VCaP (cell line): ENCODE data around the gene BCL2A1.
A peak's percentile ranks its signal among the peaks of the same experiment; 100 is the strongest.
"Not testable (repeated sequence)": the region's sequence is repeated elsewhere in the genome, so short reads cannot be mapped to it uniquely, and the experiment has no call there.

Experiments
- H3K27ac ChIP-seq: fragments of 450-650 bp; 2 replicates; pipeline ENCODE4 v1.5.1; 2017
- CTCF ChIP-seq: fragments of 450-650 bp; conservative IDR thresholded peaks from 2 replicates; pipeline ENCODE4 v1.5.1; 2017; ENCODE audit warnings: mild to moderate bottlenecking, moderate library complexity

BCL2A1 gene

GRCh38 chr15:79942741-79943481 is 28.1 kb downstream of the BCL2A1 start:
- no peak overlapping the region for H3K27ac ChIP-seq
- TF ChIP-seq CTCF, result no peak

- H3K27ac ChIP-seq, result no peak overlapping the region
- TF ChIP-seq CTCF, result no peak
Measured at GRCh38 chr15:79939399-79939798, 31.6 kb downstream of the BCL2A1 start.

- no peak overlapping the region for H3K27ac ChIP-seq
- no peak for TF ChIP-seq CTCF
Measured at GRCh38 chr15:79938143-79938542, 32.9 kb downstream of the BCL2A1 start.

DNA sequence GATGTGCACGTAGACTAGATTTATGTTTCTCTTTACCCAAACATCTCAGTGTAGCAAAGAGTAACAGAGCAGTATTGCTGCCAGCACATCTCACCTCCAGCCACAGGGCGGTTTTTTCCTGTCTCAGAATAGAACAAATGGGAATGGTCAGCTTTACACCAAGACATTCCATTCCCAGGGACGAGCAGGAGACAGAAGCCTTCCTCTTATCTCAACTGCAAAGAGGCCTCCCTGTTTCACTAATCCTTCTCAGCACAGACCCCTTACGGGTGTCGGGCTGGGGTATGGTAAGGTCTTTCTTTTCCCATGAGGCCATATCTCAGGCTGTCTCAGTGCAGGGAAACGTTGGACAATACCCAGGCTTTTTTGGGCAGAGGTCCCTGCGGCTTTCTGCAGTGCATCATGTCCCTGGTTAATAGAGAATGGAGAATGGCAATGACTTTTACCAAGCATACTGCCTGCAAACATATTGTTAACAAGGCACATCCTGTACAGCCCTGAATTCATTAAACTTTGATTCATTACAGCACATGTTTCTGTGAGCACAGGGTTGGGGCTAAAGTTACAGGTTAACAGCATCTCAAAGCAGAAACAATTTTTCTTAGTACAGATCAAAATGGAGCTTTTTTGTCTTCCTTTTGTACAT is 35.3 kb downstream of the BCL2A1 start:
- peak overlapping the region; percentile 74 for H3K27ac ChIP-seq

DNA sequence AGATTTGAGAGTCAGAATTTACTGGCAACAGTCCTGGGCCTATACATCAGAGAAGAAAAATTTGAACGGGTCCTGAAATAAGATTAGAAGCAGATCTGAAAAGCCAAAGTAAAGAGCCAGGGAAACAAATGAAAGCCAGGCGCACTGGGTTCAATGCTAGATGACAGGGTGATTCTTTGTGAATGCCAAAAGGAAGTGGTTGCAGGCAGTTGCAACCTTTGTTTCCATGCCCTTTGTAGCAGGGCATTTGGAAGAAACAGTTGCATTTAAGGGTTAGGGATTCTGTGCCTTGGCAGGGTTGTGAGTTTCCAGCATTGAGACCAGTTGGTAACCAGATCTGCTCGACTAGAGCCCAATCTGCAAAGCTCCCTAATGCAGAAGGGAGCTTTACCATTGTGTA is 37.8 kb downstream of the BCL2A1 start:
- H3K27ac ChIP-seq, result no peak overlapping the region

GRCh38 chr15:79932447-79932846 is 38.5 kb downstream of the BCL2A1 start:
- H3K27ac ChIP-seq, result peak overlapping the region; percentile 6; the same call in 1 of the 2 replicates

More for the DNA sequence above, 37.8 kb downstream of the BCL2A1 start:
- no peak for TF ChIP-seq CTCF

GRCh38 chr15:79930516-79930915 is 40.5 kb downstream of the BCL2A1 start:
- H3K27ac ChIP-seq, result no peak overlapping the region
- no peak for TF ChIP-seq CTCF

More at GRCh38 chr15:79932447-79932846, 38.5 kb downstream of the BCL2A1 start:
- TF ChIP-seq CTCF, result no peak

- TF ChIP-seq CTCF, result no peak
- H3K27ac ChIP-seq, result no peak overlapping the region
Measured at GRCh38 chr15:79929412-79929811, 41.6 kb downstream of the BCL2A1 start.

DNA sequence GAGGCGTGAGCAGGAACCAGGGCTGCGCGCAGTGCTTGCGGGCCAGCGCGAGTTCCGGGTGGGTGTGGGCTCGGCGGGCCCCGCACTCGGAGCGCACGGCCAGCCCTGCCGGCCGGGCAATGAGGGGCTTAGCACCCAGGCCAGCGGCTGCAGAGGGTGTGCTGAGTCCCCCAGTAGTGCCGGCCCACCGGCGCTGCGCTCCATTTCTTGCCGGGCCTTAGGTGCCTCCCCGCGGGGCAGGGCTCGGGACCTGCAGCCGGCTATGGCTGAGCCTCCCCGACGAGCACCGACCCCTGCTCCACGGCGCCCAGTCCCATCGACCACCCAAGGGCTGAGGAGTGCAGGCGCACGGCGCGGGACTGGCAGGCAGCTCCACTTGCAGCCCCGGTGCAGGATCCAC is 44.9 kb downstream of the BCL2A1 start:
- not testable (repeated sequence) for H3K27ac ChIP-seq
